ENCODE results near the gene AHCYL2. TPM values are rescaled to one million over a fixed set of nuclear protein-coding genes. Genes with fewer than 3 reads are reported as not detected.

The AHCYL2 gene
- total RNA-seq, 1 donor from 2014 or later, result 14.7 TPM

DNA sequence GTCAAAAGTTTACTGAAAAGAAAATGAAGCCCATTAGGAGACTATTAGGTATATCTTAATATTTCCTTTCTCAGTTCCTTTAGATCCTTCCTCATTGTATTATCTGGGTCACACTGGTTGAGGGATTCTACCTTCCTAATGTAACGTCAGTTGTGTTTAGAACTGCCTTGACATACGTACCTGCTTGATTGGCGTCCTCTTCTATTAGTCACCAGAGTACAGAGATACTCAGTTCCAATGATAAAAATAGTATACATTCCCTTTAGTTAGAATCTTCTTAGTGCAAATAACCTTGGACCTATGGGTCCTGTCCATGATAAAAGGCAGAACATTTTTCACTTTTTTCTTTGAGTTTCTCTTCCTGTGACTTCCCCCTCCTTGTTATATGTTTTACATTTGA, 45.2 kb downstream of the AHCYL2 start:
- H3K36me3 Mint-ChIP-seq (ENCODE audit: low read depth, unreplicated experiment), result peaks cover 11% of the 10 kb centered on the region
- FAIRE-seq (no peak), DNase-seq (ENCODE audit: low read depth) (no peak)
- Histone ChIP-seq H3K36me3 (ENCODE audit: insufficient read depth, low read length) (no peaks in the 10 kb centered on the region), H3K27me3 (ENCODE audit: insufficient read depth, low read length) (no peaks in the 10 kb centered on the region), H4K20me1 (ENCODE audit: insufficient read depth, low read length) (peaks cover 5% of the 10 kb centered on the region), H3K4me2 (ENCODE audit: low read length) (no peak overlapping the region), H3K79me2 (ENCODE audit: insufficient read depth, low read length) (peaks cover 4% of the 10 kb centered on the region), H3K9ac (ENCODE audit: low read length) (no peak overlapping the region), H3K27ac (ENCODE audit: low read depth, low read length) (no peak overlapping the region), H2AFZ (ENCODE audit: low read depth, low read length) (no peak overlapping the region), H3K4me1 (ENCODE audit: insufficient read depth, low read length) (no peaks in the 10 kb centered on the region), H3K4me3 (ENCODE audit: insufficient read depth, low read depth, low read length) (no peak overlapping the region), H3K9me3 (ENCODE audit: insufficient read depth, low read depth, low read length) (no peaks in the 10 kb centered on the region)
- TF ChIP-seq, protein P1, sequence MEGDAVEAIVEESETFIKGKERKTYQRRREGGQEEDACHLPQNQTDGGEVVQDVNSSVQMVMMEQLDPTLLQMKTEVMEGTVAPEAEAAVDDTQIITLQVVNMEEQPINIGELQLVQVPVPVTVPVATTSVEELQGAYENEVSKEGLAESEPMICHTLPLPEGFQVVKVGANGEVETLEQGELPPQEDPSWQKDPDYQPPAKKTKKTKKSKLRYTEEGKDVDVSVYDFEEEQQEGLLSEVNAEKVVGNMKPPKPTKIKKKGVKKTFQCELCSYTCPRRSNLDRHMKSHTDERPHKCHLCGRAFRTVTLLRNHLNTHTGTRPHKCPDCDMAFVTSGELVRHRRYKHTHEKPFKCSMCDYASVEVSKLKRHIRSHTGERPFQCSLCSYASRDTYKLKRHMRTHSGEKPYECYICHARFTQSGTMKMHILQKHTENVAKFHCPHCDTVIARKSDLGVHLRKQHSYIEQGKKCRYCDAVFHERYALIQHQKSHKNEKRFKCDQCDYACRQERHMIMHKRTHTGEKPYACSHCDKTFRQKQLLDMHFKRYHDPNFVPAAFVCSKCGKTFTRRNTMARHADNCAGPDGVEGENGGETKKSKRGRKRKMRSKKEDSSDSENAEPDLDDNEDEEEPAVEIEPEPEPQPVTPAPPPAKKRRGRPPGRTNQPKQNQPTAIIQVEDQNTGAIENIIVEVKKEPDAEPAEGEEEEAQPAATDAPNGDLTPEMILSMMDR (IDR thresholded peaks at IDR 0.05; ENCODE audit: insufficient read depth, low read depth, low read length), result no peak
- no peak for TF ChIP-seq EZH2 (IDR thresholded peaks at IDR 0.05; ENCODE audit: insufficient read depth, low read length)
- no peak overlapping the region for H3K4me3 Mint-ChIP-seq (ENCODE audit: unreplicated experiment)
- peaks cover 6% of the 10 kb centered on the region for H3K9me3 Mint-ChIP-seq (ENCODE audit: unreplicated experiment)
- peaks cover 5% of the 10 kb centered on the region for H3K4me1 Mint-ChIP-seq (ENCODE audit: low read depth, unreplicated experiment)
- no peaks in the 10 kb centered on the region for H3K27me3 Mint-ChIP-seq (ENCODE audit: low read depth, unreplicated experiment)
- H3K27ac Mint-ChIP-seq (ENCODE audit: unreplicated experiment), result no peak overlapping the region

DNA sequence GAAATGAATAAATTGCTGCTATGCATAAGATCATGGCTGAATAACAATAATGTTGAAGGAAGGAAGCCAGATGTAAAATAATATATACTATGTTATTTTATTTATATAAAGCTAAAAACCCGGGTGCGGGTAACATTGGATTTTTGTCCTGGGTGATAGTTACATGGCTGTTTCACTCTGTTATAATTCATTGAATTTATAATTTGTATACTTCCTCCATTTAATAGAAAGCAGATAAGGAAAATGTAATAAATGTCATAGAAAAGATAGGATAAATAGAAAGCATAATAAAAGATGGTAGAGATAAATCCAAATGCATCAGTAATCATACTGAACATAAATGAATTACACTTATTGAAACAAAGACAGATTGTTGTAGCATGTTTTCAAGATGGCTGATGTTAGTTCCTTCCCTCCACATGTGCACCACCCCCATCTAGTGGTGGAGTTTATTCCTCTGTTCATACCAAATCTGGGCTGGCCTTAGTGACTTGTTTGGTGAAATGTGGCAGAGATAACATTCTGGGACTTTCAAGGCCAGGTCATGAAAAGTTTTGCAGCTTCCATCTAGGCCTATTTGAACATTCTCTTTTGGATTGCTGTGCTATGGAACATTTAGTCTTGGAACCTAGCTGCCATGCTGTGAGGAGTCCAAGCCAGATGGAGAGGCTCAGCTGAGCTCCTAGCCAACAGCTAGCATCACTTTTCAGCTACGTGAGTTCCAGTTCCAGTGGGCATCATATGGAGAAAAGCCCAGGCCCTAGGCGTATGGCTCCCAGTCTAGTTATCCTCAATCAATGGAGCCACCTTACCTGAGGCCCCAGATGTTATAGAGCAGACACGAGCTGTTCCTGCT, 46.9 kb downstream of the AHCYL2 start:
- peak; percentile 45 for FAIRE-seq

More for the DNA sequence above, 46.9 kb downstream of the AHCYL2 start:
- Mint-ChIP-seq H3K27ac (ENCODE audit: unreplicated experiment) (no peak overlapping the region), H3K27me3 (ENCODE audit: low read depth, unreplicated experiment) (no peaks in the 10 kb centered on the region), H3K4me3 (ENCODE audit: unreplicated experiment) (no peak overlapping the region), H3K9me3 (ENCODE audit: unreplicated experiment) (peaks cover 6% of the 10 kb centered on the region), H3K36me3 (ENCODE audit: low read depth, unreplicated experiment) (peaks cover 11% of the 10 kb centered on the region), H3K4me1 (ENCODE audit: low read depth, unreplicated experiment) (peaks cover 5% of the 10 kb centered on the region)
- Histone ChIP-seq H3K9me3 (ENCODE audit: insufficient read depth, low read depth, low read length) (no peaks in the 10 kb centered on the region), H4K20me1 (ENCODE audit: insufficient read depth, low read length) (no peaks in the 10 kb centered on the region), H3K36me3 (ENCODE audit: insufficient read depth, low read length) (no peaks in the 10 kb centered on the region), H3K79me2 (ENCODE audit: insufficient read depth, low read length) (no peaks in the 10 kb centered on the region), H3K27ac (ENCODE audit: low read depth, low read length) (no peak overlapping the region), H3K27me3 (ENCODE audit: insufficient read depth, low read length) (no peaks in the 10 kb centered on the region), H3K4me1 (ENCODE audit: insufficient read depth, low read length) (no peaks in the 10 kb centered on the region), H2AFZ (ENCODE audit: low read depth, low read length) (no peak overlapping the region), H3K9ac (ENCODE audit: low read length) (no peak overlapping the region), H3K4me3 (ENCODE audit: insufficient read depth, low read depth, low read length) (no peak overlapping the region), H3K4me2 (ENCODE audit: low read length) (no peak overlapping the region)
- no peak for TF ChIP-seq EZH2 (IDR thresholded peaks at IDR 0.05; ENCODE audit: insufficient read depth, low read length)
- TF ChIP-seq, protein P1 (IDR thresholded peaks at IDR 0.05; ENCODE audit: insufficient read depth, low read depth, low read length), result peak; percentile 74
- DNase-seq (ENCODE audit: low read depth), result peak; percentile 10

All from astrocyte (in vitro differentiated cells and primary cell).